ENCODE data around the gene ARHGAP26. TPM values are rescaled to one million over a fixed set of nuclear protein-coding genes. Genes with fewer than 3 reads are reported as not detected.

The ARHGAP26 gene
- total and polyA plus RNA-seq, 7 donors = 2.5 to 28.7 (median 12.0) TPM

GRCh38 chr5:143179126-143179740, 409.1 kb downstream of the ARHGAP26 start:
- no peak for DNase-seq
- Histone ChIP-seq H3K27me3 (ENCODE audit: insufficient read depth in 3 of 3, low read length in 2 of 3) (no peaks in the 10 kb centered on the region), H3K4me3 (no peak overlapping the region), H3K9me3 (no peaks in the 10 kb centered on the region), H3K4me1 (peaks cover 45% of the 10 kb centered on the region), H3K27ac (no peak overlapping the region), H3K36me3 (ENCODE audit: insufficient read depth in 1 of 2, low read depth in 1 of 2) (no peaks in the 10 kb centered on the region)
- no peak for ATAC-seq
- intact Hi-C loops (cut with DNase I) = loop anchor here (2.0 to 5.0 kb wide), 3 partner anchors 37 to 223 kb away; partner anchors contain the start of gene NR3C1 (in 1 of the 2)
- TF ChIP-seq, protein P1, sequence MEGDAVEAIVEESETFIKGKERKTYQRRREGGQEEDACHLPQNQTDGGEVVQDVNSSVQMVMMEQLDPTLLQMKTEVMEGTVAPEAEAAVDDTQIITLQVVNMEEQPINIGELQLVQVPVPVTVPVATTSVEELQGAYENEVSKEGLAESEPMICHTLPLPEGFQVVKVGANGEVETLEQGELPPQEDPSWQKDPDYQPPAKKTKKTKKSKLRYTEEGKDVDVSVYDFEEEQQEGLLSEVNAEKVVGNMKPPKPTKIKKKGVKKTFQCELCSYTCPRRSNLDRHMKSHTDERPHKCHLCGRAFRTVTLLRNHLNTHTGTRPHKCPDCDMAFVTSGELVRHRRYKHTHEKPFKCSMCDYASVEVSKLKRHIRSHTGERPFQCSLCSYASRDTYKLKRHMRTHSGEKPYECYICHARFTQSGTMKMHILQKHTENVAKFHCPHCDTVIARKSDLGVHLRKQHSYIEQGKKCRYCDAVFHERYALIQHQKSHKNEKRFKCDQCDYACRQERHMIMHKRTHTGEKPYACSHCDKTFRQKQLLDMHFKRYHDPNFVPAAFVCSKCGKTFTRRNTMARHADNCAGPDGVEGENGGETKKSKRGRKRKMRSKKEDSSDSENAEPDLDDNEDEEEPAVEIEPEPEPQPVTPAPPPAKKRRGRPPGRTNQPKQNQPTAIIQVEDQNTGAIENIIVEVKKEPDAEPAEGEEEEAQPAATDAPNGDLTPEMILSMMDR (IDR thresholded peaks at IDR 0.05) = no peak
- 90 to 95% (median 93%) methylated on average over 6 of the region's 6 CpGs for WGBS, 3 donors

DNA sequence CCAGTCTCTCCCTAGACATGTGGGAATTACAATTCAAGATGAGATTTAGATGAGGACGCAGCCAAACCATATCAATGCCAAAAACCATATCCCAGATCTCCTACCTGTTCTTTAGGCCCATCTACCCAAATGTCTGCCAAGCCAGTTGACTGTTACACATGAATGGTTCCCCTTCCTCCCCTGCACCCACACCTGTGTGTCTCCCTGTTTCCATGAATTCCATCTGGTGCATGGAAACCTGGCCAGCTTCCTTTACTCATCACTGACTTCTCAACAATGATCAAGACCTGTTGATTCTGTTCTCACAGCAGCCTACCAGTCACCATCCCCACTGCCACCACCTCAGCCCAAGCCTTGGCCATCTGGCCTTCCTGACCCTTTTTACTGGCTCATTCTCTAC, 410.6 kb downstream of the ARHGAP26 start:
- no peak for ATAC-seq
- H3K4me3 ChIP-seq = no peak overlapping the region
- TF ChIP-seq, protein P1 (IDR thresholded peaks at IDR 0.05) = no peak
- H3K4me1 ChIP-seq = peaks cover 41% of the 10 kb centered on the region
- no peaks in the 10 kb centered on the region for H3K9me3 ChIP-seq
- intact Hi-C loops (cut with DNase I) = no loop called here
- WGBS, 3 donors = 92 to 100% (median 100%) methylated on average over 1 of the region's 1 CpG
- H3K27ac ChIP-seq = no peak overlapping the region
- no peaks in the 10 kb centered on the region for H3K27me3 ChIP-seq (ENCODE audit: insufficient read depth in 3 of 3, low read length in 2 of 3)
- no peak for DNase-seq
- no peaks in the 10 kb centered on the region for H3K36me3 ChIP-seq (ENCODE audit: insufficient read depth in 1 of 2, low read depth in 1 of 2)

- no peak overlapping the region for H3K27ac ChIP-seq
- DNase-seq (no peak), ATAC-seq (no peak)
- peaks cover 40% of the 10 kb centered on the region for H3K4me1 ChIP-seq
- TF ChIP-seq, protein P1 (IDR thresholded peaks at IDR 0.05) = no peak
- WGBS, 3 donors = 73 to 79% (median 76%) methylated on average over 3 of the region's 3 CpGs
- no peaks in the 10 kb centered on the region for H3K36me3 ChIP-seq (ENCODE audit: insufficient read depth in 1 of 2, low read depth in 1 of 2)
- H3K4me3 ChIP-seq = no peak overlapping the region
- H3K9me3 ChIP-seq = no peaks in the 10 kb centered on the region
- no peaks in the 10 kb centered on the region for H3K27me3 ChIP-seq (ENCODE audit: insufficient read depth in 3 of 3, low read length in 2 of 3)
- intact Hi-C loops (cut with DNase I) = no loop called here
Measured at GRCh38 chr5:143181173-143181572, 411.0 kb downstream of the ARHGAP26 start.

GRCh38 chr5:143182106-143182505, 411.9 kb downstream of the ARHGAP26 start:
- ATAC-seq (no peak), DNase-seq (no peak)
- no peaks in the 10 kb centered on the region for H3K36me3 ChIP-seq (ENCODE audit: insufficient read depth in 1 of 2, low read depth in 1 of 2)
- no peaks in the 10 kb centered on the region for H3K27me3 ChIP-seq (ENCODE audit: insufficient read depth in 3 of 3, low read length in 2 of 3)
- TF ChIP-seq, protein P1 (IDR thresholded peaks at IDR 0.05) = no peak
- intact Hi-C loops (cut with DNase I) = no loop called here
- 85 to 94% (median 86%) methylated on average over 3 of the region's 3 CpGs for WGBS, 3 donors
- H3K4me3 ChIP-seq = no peak overlapping the region
- H3K9me3 ChIP-seq = no peaks in the 10 kb centered on the region
- peaks cover 40% of the 10 kb centered on the region for H3K4me1 ChIP-seq
- no peak overlapping the region for H3K27ac ChIP-seq
